GM23248 (cell line): ENCODE results near the gene CXADR.
"Not testable (repeated sequence)": the region's sequence is repeated elsewhere in the genome, so short reads cannot be mapped to it uniquely, and the experiment has no call there.

ENCODE experiments used
- EZH2 ChIP-seq: fragments of 200-600 bp; sonication (generic); IDR thresholded peaks from 2 replicates; pipeline ENCODE4 v1.6.1; 2018; ENCODE audit warnings: antibody characterized with exemption, mild to moderate bottlenecking; ENCODE audit not compliant: insufficient read depth, poor library complexity, severe bottlenecking
- EZH2phosphoT487 ChIP-seq: fragments of 200-600 bp; sonication (generic); IDR thresholded peaks from 2 replicates; pipeline ENCODE4 v1.6.1; 2018; ENCODE audit warnings: antibody characterized with exemption, moderate library complexity, mild to moderate bottlenecking, low read depth; ENCODE audit not compliant: insufficient read depth

- TF ChIP-seq EZH2, EZH2phosphoT487: not testable (repeated sequence)
Measured at GRCh38 chr21:17502985-17503384, 9.9 kb upstream of the CXADR start.
